Hindlimb muscle (tissue), 1 donor: ENCODE measurements around the gene EVPL. TPM values are rescaled to one million over a fixed set of nuclear protein-coding genes. Genes with fewer than 3 reads are reported as not detected.

Experiments
- DNase-seq: peaks from one replicate; pipeline ENCODE4 v3.0.0-alpha.2; 2013
- polyA plus RNA-seq: library from polyadenylated mRNA; unstranded; fragments of 120-200 nt; gene quantifications from one replicate; pipeline ENCODE4 v1.2.1, GENCODE V29; 2013; ENCODE audit not compliant: insufficient read length

Gene EVPL
- polyA plus RNA-seq, 1 donor, result 0.54 TPM

GRCh38 chr17:76017481-76018339 lies 9.4 kb downstream of the EVPL start:
- no peak for DNase-seq

- DNase-seq, result no peak
Measured at GRCh38 chr17:76014925-76015261, 12.2 kb downstream of the EVPL start.

GRCh38 chr17:76014100-76014924 lies 12.8 kb downstream of the EVPL start:
- peak; percentile 56 for DNase-seq

- no peak for DNase-seq
Measured at GRCh38 chr17:76013377-76013932, 13.7 kb downstream of the EVPL start.

- DNase-seq, result no peak
Measured at GRCh38 chr17:76011951-76012350, 15.2 kb downstream of the EVPL start.

GRCh38 chr17:76009969-76010661 lies 17.0 kb downstream of the EVPL start:
- no peak for DNase-seq

- no peak for DNase-seq
Measured at GRCh38 chr17:76009447-76009846, 17.7 kb downstream of the EVPL start.

- no peak for DNase-seq
Measured at GRCh38 chr17:76008630-76009425, 18.3 kb downstream of the EVPL start.

- DNase-seq, result no peak
Measured at GRCh38 chr17:76008208-76008607, 18.9 kb downstream of the EVPL start.

GRCh38 chr17:76007850-76008165 lies 19.3 kb downstream of the EVPL start:
- DNase-seq, result no peak

- DNase-seq, result no peak
Measured at GRCh38 chr17:76007131-76007849, 19.8 kb downstream of the EVPL start.

- peak; percentile 73 for DNase-seq
Measured at GRCh38 chr17:76005263-76006149, 21.6 kb downstream of the EVPL start.

GRCh38 chr17:76004750-76005262 lies 22.3 kb downstream of the EVPL start:
- no peak for DNase-seq

- no peak for DNase-seq
Measured at GRCh38 chr17:76003915-76004314, 23.2 kb downstream of the EVPL start.

GRCh38 chr17:76002100-76002499 lies 25.0 kb downstream of the EVPL start:
- DNase-seq, result no peak

- DNase-seq, result no peak
Measured at GRCh38 chr17:76000755-76001521, 26.2 kb downstream of the EVPL start, which contains the start of gene CDK3. Gene CDK3, plus strand, starts transcription at chr17:76000855. Its CDS starts 571 bp downstream, at chr17:76001426.

GRCh38 chr17:76000016-76000754 lies 26.9 kb downstream of the EVPL start:
- no peak for DNase-seq

GRCh38 chr17:75998327-75998795 lies 28.7 kb downstream of the EVPL start:
- no peak for DNase-seq
